ENCODE measurements around the gene PUSL1.

Gene PUSL1

DNA sequence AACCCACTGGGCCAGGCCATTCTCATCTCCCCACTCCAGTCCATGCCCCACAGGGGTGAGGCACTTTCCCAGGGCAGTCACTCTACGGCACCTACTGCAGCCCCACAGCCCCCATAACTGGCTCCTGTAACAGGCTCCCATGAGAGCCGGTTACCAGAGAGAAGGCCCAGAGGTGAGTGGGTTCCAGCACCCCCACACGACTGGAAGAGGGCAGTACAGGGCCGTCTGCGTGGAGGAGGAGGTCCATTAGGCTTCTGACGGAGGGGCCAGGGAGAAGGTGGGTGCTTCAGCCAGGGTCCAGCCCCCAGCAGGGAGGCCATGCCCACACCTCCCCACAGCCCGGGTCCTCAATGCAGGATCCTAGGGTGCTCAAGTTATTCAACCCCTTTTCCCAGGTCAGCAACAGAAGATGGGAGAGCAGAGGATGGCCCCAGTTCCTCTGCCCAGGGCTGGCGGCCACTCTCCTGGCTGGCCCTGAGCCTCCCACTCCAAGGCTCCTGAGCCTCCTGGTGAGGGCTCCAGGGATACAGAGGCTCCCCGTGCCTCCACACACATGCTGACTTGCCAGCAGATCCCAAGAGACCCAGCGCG lies 2.2 kb upstream of the PUSL1 start:
- peak overlapping the region in 1 of 2 experiments; percentile 76 for H3K27ac ChIP-seq (ENCODE audit: insufficient read depth in 1 of 2, low read depth in 1 of 2, low read length in 2 of 2, poor library complexity in 1 of 2, severe bottlenecking in 2 of 2)
- peaks cover 4 to 55% (median 51%) of the 10 kb centered on the region in 4 experiments for H3K4me1 ChIP-seq (ENCODE audit: control extremely low read depth in 1 of 4, control insufficient read depth in 4 of 4, insufficient read depth in 4 of 4, low read length in 3 of 4)
- POLR2A ChIA-PET, result no interaction called here
- peak overlapping the region in 6 of 7 experiments; percentile 55 to 88 (median 82) for H3K4me3 ChIP-seq (ENCODE audit: control insufficient read depth in 1 of 7, extremely low read depth in 1 of 7, insufficient read depth in 4 of 7, low read depth in 2 of 7, low read length in 6 of 7)
- no peaks in the 10 kb centered on the region for H3K27me3 ChIP-seq (replicated peaks in 2 of 5; ENCODE audit: control insufficient read depth in 4 of 5, insufficient read depth in 5 of 5, low read length in 4 of 5)
- DNase-seq, result peak in 2 of 3 donors; percentile 43 to 57
- H3K9me3 ChIP-seq (ENCODE audit: control extremely low read depth in 1 of 5, control insufficient read depth in 4 of 5, insufficient read depth in 2 of 5, low read depth in 1 of 5, low read length in 4 of 5), result no peaks in the 10 kb centered on the region
- H3K36me3 ChIP-seq (ENCODE audit: control insufficient read depth in 4 of 4, insufficient read depth in 4 of 4, low read length in 3 of 4), result peaks cover 0 to 19% (median 9%) of the 10 kb centered on the region in 4 experiments
- WGBS (ENCODE audit: insufficient coverage), result 37% methylated on average over 9 of the region's 11 CpGs
- CTCF ChIA-PET, result interaction anchor here (0.6 to 1.1 kb wide), 2 partner anchors 16 to 483 kb away, joined by 3 to 4 read pairs; no protein-coding TSS in a partner anchor

DNA sequence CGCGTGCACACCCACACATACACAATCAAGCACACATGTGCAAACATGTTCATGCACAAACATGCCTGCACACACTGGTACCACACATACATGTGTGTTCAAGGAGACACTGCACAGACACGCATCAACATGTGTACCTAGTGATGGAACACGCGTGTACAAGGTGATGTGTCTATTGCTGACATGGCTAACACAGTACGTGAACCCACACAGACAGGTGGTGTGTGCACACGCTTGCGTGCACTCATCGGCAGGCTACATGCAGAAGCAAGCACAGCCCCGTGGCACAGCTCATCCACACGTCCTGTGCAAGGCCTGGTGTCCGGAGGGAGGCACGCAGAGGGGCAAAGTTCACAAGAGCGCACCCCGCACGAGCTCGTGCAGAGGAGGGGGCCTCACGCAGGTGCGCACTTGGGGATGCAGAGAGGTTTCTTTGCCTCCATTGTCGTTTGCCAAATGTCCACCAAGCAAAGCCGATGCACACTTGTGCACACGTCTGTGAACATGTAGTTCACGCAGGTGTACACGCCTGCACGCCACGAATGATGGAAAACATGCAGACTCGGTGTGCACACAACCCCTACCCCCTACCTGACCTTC lies 1.6 kb upstream of the PUSL1 start:
- Histone ChIP-seq H3K4me3 (ENCODE audit: control insufficient read depth in 1 of 7, extremely low read depth in 1 of 7, insufficient read depth in 4 of 7, low read depth in 2 of 7, low read length in 6 of 7) (peak overlapping the region; percentile 35 to 88 (median 80)), H3K36me3 (ENCODE audit: control insufficient read depth in 4 of 4, insufficient read depth in 4 of 4, low read length in 3 of 4) (peaks cover 2 to 25% (median 14%) of the 10 kb centered on the region in 4 experiments), H3K4me1 (ENCODE audit: control extremely low read depth in 1 of 4, control insufficient read depth in 4 of 4, insufficient read depth in 4 of 4, low read length in 3 of 4) (peaks cover 4 to 55% (median 51%) of the 10 kb centered on the region in 4 experiments), H3K27me3 (replicated peaks in 2 of 5; ENCODE audit: control insufficient read depth in 4 of 5, insufficient read depth in 5 of 5, low read length in 4 of 5) (no peaks in the 10 kb centered on the region), H3K27ac (ENCODE audit: insufficient read depth in 1 of 2, low read depth in 1 of 2, low read length in 2 of 2, poor library complexity in 1 of 2, severe bottlenecking in 2 of 2) (peak overlapping the region in 1 of 2 experiments; percentile 49), H3K9me3 (ENCODE audit: control extremely low read depth in 1 of 5, control insufficient read depth in 4 of 5, insufficient read depth in 2 of 5, low read depth in 1 of 5, low read length in 4 of 5) (no peaks in the 10 kb centered on the region)
- no peak for DNase-seq
- ChIA-PET POLR2A (no interaction called here), CTCF (no interaction called here)
- WGBS (ENCODE audit: insufficient coverage), result 59% methylated on average over 25 of the region's 27 CpGs

DNA sequence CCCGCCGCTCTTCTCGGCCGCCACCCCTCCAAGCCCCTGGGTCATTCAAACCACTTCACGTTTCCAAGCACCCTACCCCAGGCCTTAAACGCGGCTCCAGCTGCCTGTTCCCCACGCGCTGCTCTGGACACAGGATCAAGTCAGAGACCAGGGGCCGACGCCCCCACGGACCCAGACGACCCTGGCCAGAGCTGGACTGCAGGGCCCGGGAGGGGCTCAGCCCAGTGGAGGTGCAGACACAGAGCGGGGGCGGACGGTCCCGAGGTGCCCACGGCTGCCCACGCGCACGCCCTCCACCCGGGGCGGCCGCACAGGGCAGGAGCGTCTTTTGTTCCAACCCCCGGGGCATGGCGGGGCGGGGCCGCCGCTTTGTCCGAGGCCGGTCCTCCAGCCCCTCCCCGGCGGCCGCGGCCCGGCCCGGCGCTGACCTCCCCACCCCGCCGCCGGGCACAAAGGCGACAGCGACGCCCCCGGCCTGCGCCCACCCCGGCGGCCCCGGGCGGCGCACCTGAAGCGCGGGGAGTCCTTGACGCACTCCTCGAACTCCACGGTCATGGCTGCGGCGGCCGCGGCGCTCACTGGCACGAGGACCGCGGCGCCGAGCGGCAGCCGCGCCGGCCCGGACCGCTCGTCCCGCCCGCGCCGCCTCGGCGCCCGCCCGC lies 1.0 kb upstream of the PUSL1 start:
- Histone ChIP-seq H3K27me3 (replicated peaks in 2 of 5; ENCODE audit: control insufficient read depth in 4 of 5, insufficient read depth in 5 of 5, low read length in 4 of 5) (no peaks in the 10 kb centered on the region), H3K9me3 (ENCODE audit: control extremely low read depth in 1 of 5, control insufficient read depth in 4 of 5, insufficient read depth in 2 of 5, low read depth in 1 of 5, low read length in 4 of 5) (no peaks in the 10 kb centered on the region), H3K27ac (ENCODE audit: insufficient read depth in 1 of 2, low read depth in 1 of 2, low read length in 2 of 2, poor library complexity in 1 of 2, severe bottlenecking in 2 of 2) (peak overlapping the region in 1 of 2 experiments; percentile 49), H3K36me3 (ENCODE audit: control insufficient read depth in 4 of 4, insufficient read depth in 4 of 4, low read length in 3 of 4) (peaks cover 3 to 31% (median 17%) of the 10 kb centered on the region in 4 experiments), H3K4me3 (ENCODE audit: control insufficient read depth in 1 of 7, extremely low read depth in 1 of 7, insufficient read depth in 4 of 7, low read depth in 2 of 7, low read length in 6 of 7) (peak overlapping the region; percentile 35 to 88 (median 80)), H3K4me1 (ENCODE audit: control extremely low read depth in 1 of 4, control insufficient read depth in 4 of 4, insufficient read depth in 4 of 4, low read length in 3 of 4) (peaks cover 4 to 55% (median 51%) of the 10 kb centered on the region in 4 experiments)
- DNase-seq, result no peak
- ChIA-PET CTCF (no interaction called here), POLR2A (no interaction called here)
- WGBS (ENCODE audit: insufficient coverage), result under 1% methylated on average over 68 of the region's 83 CpGs

DNA sequence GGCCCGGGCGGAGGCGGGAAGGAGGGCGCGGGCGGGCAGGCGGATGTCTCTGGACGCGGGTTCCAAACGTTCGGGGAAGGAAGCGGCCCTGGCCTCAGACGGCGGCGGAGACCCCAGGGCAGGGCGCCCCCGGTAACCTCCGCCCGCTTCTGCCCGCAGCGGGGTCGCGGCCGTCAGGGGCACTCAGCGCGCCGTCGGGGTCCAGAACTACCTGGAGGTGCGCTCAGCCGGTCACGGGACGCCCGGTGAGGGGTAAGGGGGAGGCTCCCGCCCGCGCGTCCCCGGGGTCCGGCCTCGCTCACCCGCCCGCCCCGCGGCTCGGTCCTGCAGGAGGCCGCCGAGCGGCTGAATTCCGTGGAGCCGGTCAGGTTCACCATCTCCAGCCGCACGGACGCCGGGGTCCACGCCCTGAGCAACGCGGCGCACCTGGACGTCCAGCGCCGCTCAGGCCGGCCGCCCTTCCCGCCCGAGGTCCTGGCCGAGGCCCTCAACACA lies 406 bp downstream of the PUSL1 start:
- Histone ChIP-seq H3K4me3 (ENCODE audit: control insufficient read depth in 1 of 7, extremely low read depth in 1 of 7, insufficient read depth in 4 of 7, low read depth in 2 of 7, low read length in 6 of 7) (peak overlapping the region; percentile 43 to 88 (median 74)), H3K4me1 (ENCODE audit: control extremely low read depth in 1 of 4, control insufficient read depth in 4 of 4, insufficient read depth in 4 of 4, low read length in 3 of 4) (peaks cover 4 to 52% (median 47%) of the 10 kb centered on the region in 4 experiments), H3K27ac (ENCODE audit: insufficient read depth in 1 of 2, low read depth in 1 of 2, low read length in 2 of 2, poor library complexity in 1 of 2, severe bottlenecking in 2 of 2) (peak overlapping the region in 1 of 2 experiments; percentile 73), H3K36me3 (ENCODE audit: control insufficient read depth in 4 of 4, insufficient read depth in 4 of 4, low read length in 3 of 4) (peaks cover 3 to 45% (median 29%) of the 10 kb centered on the region in 4 experiments), H3K9me3 (ENCODE audit: control extremely low read depth in 1 of 5, control insufficient read depth in 4 of 5, insufficient read depth in 2 of 5, low read depth in 1 of 5, low read length in 4 of 5) (no peaks in the 10 kb centered on the region), H3K27me3 (replicated peaks in 2 of 5; ENCODE audit: control insufficient read depth in 4 of 5, insufficient read depth in 5 of 5, low read length in 4 of 5) (no peaks in the 10 kb centered on the region)
- WGBS (ENCODE audit: insufficient coverage), result under 1% methylated on average over 56 of the region's 66 CpGs
- POLR2A ChIA-PET, result interaction anchor here (0.7 kb wide), 1 partner anchor 187 kb away, joined by 3 read pairs; no protein-coding TSS in a partner anchor
- CTCF ChIA-PET, result interaction anchor here (1.1 to 1.2 kb wide), 3 partner anchors 14 to 63 kb away, joined by 3 read pairs; no protein-coding TSS in a partner anchor
- DNase-seq, result no peak

DNA sequence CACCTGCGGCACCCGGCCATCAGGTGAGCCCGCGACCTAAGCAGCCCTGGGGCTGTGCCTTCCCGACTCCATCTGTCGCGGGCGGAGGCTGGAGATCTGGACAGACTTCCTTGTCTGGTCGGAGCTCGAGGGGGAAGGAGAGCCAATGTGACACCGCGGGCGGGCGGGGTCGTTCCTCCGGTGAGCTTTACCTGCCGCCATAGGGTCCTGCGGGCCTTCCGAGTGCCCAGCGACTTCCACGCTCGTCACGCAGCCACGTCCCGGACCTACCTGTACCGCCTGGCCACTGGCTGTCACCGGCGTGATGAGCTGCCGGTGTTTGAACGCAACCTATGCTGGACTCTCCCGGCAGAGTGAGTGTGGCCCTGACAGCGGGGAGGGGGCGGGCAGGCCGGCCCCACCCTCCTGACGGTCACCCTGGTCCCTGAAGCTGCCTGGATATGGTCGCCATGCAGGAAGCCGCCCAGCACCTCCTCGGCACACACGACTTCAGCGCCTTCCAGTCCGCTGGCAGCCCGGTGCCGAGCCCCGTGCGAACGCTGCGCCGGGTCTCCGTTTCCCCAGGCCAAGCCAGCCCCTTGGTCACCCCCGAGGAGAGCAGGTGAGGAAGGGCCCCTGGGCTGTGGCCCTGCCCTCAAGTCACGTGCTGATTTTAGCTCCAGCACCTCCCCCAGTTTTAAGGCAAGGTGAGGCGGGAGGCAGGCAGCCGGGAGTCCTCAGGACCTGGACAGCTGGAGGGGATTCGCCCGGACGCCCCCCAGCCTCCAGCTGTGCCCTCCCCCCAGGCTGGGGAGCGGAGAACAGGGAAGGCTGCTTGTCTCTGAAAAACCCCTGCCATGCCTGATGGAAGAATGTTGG lies 1.1 kb downstream of the PUSL1 start:
- peak in 1 of 3 donors; percentile 15 for DNase-seq
- ChIA-PET POLR2A (interaction anchor here (0.7 kb wide), 1 partner anchor 186 kb away, joined by 3 read pairs; no protein-coding TSS in a partner anchor), CTCF (interaction anchor here (1.0 to 1.2 kb wide), 4 partner anchors 14 to 62 kb away, joined by 3 read pairs; no protein-coding TSS in a partner anchor)
- Histone ChIP-seq H3K27me3 (replicated peaks in 2 of 5; ENCODE audit: control insufficient read depth in 4 of 5, insufficient read depth in 5 of 5, low read length in 4 of 5) (no peaks in the 10 kb centered on the region), H3K4me1 (ENCODE audit: control extremely low read depth in 1 of 4, control insufficient read depth in 4 of 4, insufficient read depth in 4 of 4, low read length in 3 of 4) (peaks cover 4 to 46% (median 40%) of the 10 kb centered on the region in 4 experiments), H3K36me3 (ENCODE audit: control insufficient read depth in 4 of 4, insufficient read depth in 4 of 4, low read length in 3 of 4) (peaks cover 6 to 52% (median 34%) of the 10 kb centered on the region in 4 experiments), H3K9me3 (ENCODE audit: control extremely low read depth in 1 of 5, control insufficient read depth in 4 of 5, insufficient read depth in 2 of 5, low read depth in 1 of 5, low read length in 4 of 5) (no peaks in the 10 kb centered on the region), H3K4me3 (ENCODE audit: control insufficient read depth in 1 of 7, extremely low read depth in 1 of 7, insufficient read depth in 4 of 7, low read depth in 2 of 7, low read length in 6 of 7) (peak overlapping the region; percentile 43 to 88 (median 74)), H3K27ac (ENCODE audit: insufficient read depth in 1 of 2, low read depth in 1 of 2, low read length in 2 of 2, poor library complexity in 1 of 2, severe bottlenecking in 2 of 2) (peak overlapping the region in 1 of 2 experiments; percentile 73)
- WGBS (ENCODE audit: insufficient coverage), result 61% methylated on average over 51 of the region's 57 CpGs

DNA sequence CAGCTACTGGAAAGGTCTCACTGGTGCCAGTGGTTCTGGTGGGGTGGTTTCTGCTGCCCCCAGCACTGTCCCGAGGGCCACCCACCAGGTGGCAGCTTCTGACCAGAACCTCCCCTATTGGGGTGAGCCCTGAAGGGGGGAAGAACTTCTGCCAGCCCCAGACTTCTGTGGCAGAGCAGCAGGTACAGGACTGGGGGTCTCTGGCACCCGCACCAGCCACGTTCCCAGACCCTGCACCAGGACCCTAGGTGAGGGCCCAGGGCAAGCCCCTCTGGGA lies 1.6 kb downstream of the PUSL1 start:
- no peaks in the 10 kb centered on the region for H3K9me3 ChIP-seq (ENCODE audit: control extremely low read depth in 1 of 5, control insufficient read depth in 4 of 5, insufficient read depth in 2 of 5, low read depth in 1 of 5, low read length in 4 of 5)
- H3K36me3 ChIP-seq (ENCODE audit: control insufficient read depth in 4 of 4, insufficient read depth in 4 of 4, low read length in 3 of 4), result peaks cover 8 to 58% (median 40%) of the 10 kb centered on the region in 4 experiments
- peaks cover 4 to 40% (median 35%) of the 10 kb centered on the region in 4 experiments for H3K4me1 ChIP-seq (ENCODE audit: control extremely low read depth in 1 of 4, control insufficient read depth in 4 of 4, insufficient read depth in 4 of 4, low read length in 3 of 4)
- H3K4me3 ChIP-seq (ENCODE audit: control insufficient read depth in 1 of 7, extremely low read depth in 1 of 7, insufficient read depth in 4 of 7, low read depth in 2 of 7, low read length in 6 of 7), result no peak overlapping the region
- 91% methylated on average over 3 of the region's 3 CpGs for WGBS (ENCODE audit: insufficient coverage)
- CTCF ChIA-PET, result interaction anchor here (1.0 to 1.2 kb wide), 2 partner anchors 13 to 38 kb away, joined by 3 read pairs; no protein-coding TSS in a partner anchor
- no peak overlapping the region for H3K27ac ChIP-seq (ENCODE audit: insufficient read depth in 1 of 2, low read depth in 1 of 2, low read length in 2 of 2, poor library complexity in 1 of 2, severe bottlenecking in 2 of 2)
- H3K27me3 ChIP-seq (replicated peaks in 2 of 5; ENCODE audit: control insufficient read depth in 4 of 5, insufficient read depth in 5 of 5, low read length in 4 of 5), result no peaks in the 10 kb centered on the region
- POLR2A ChIA-PET, result no interaction called here
- no peak for DNase-seq

Data from common myeloid progenitor, CD34-positive (primary cell).